ENCODE measurements around the gene FRMD4A.

Gene FRMD4A

GRCh38 chr10:13997650-13998049, 333.1 kb downstream of the FRMD4A start:
- TF ChIP-seq CTCF (conservative IDR thresholded peaks at IDR 0.05), result no peak
- no peak overlapping the region for H3K27ac ChIP-seq

GRCh38 chr10:13994932-13995331, 335.8 kb downstream of the FRMD4A start:
- TF ChIP-seq CTCF (conservative IDR thresholded peaks at IDR 0.05), result no peak
- no peak overlapping the region for H3K27ac ChIP-seq

- no peak overlapping the region for H3K27ac ChIP-seq
- TF ChIP-seq CTCF (conservative IDR thresholded peaks at IDR 0.05), result no peak
Observed at GRCh38 chr10:13993673-13994089, 337.0 kb downstream of the FRMD4A start.

GRCh38 chr10:13993169-13993568, 337.6 kb downstream of the FRMD4A start:
- TF ChIP-seq CTCF (conservative IDR thresholded peaks at IDR 0.05), result no peak
- peak overlapping the region; percentile 92; the same call in 1 of the 2 replicates for H3K27ac ChIP-seq

- TF ChIP-seq CTCF (conservative IDR thresholded peaks at IDR 0.05), result 0 out of 2 replicates have a peak, but pooled peaks have one; percentile 9
- H3K27ac ChIP-seq, result peak overlapping the region; percentile 92
Observed at GRCh38 chr10:13991353-13991752, 339.4 kb downstream of the FRMD4A start.

GRCh38 chr10:13990946-13991345, 339.8 kb downstream of the FRMD4A start:
- no peak for TF ChIP-seq CTCF (conservative IDR thresholded peaks at IDR 0.05)
- H3K27ac ChIP-seq, result peak overlapping the region; percentile 92

GRCh38 chr10:13990392-13990805, 340.3 kb downstream of the FRMD4A start:
- TF ChIP-seq CTCF (conservative IDR thresholded peaks at IDR 0.05), result no peak
- H3K27ac ChIP-seq, result peak overlapping the region; percentile 92

Data from VCaP (cell line).